DND-41 (cell line): ENCODE data around the gene CASP6.

ENCODE experiments used
- ATAC-seq: fragments of 200-7000 bp; cut with Tn5 transposase; 3 replicates; pipeline ENCODE4 v1.9.1; 2021; ENCODE audit warnings: low read depth; ENCODE audit not compliant: insufficient read depth
- DNase-seq: peaks from one replicate; pipeline ENCODE4 v3.0.0-alpha.2; 2020
- H2AFZ ChIP-seq: 2 replicates; pipeline ENCODE4 v1.6.0; 2012; ENCODE audit warnings: low read depth, low read length
- H3K27ac ChIP-seq: 2 replicates; pipeline ENCODE4 v1.5.1; 2012; ENCODE audit warnings: low read length, inconsistent platforms
- H3K27me3 ChIP-seq: fragments of 200-600 bp; sonication (generic); 2 replicates; pipeline ENCODE4 v1.6.0; 2012; ENCODE audit warnings: low read length, mild to moderate bottlenecking, inconsistent platforms; ENCODE audit not compliant: insufficient read depth, poor library complexity
- H3K36me3 ChIP-seq: 2 replicates; pipeline ENCODE4 v1.5.1; 2012; ENCODE audit warnings: low read length, inconsistent platforms; ENCODE audit not compliant: insufficient read depth
- H3K4me1 ChIP-seq: 2 replicates; pipeline ENCODE4 v1.5.1; 2012; ENCODE audit warnings: mild to moderate bottlenecking, low read length; ENCODE audit not compliant: insufficient read depth
- H3K4me2 ChIP-seq: 2 replicates; pipeline ENCODE4 v1.6.0; 2012; ENCODE audit warnings: mild to moderate bottlenecking, moderate library complexity, low read length, inconsistent platforms; ENCODE audit not compliant: insufficient read depth
- H3K4me3 ChIP-seq, 2 experiments: fragments of 200-600 bp in 1 of 2; shearing (Covaris generic) in 1 of 2; 2 replicates each; pipeline ENCODE4 v1.5.1; 2012 to 2016; ENCODE audit warnings: inconsistent platforms in 2 of 2, low read length in 2 of 2, mild to moderate bottlenecking in 2 of 2, low read depth in 1 of 2, moderate library complexity in 1 of 2
- H3K79me2 ChIP-seq: 2 replicates; pipeline ENCODE4 v1.6.0; 2012; ENCODE audit warnings: low read length, inconsistent platforms; ENCODE audit not compliant: insufficient read depth
- H3K9ac ChIP-seq: 2 replicates; pipeline ENCODE4 v1.6.0; 2012; ENCODE audit warnings: low read depth, mild to moderate bottlenecking, inconsistent platforms, low read length, moderate library complexity
- H3K9me3 ChIP-seq: 2 replicates; pipeline ENCODE4 v1.5.1; 2012; ENCODE audit warnings: low read length, moderate library complexity, mild to moderate bottlenecking, inconsistent platforms; ENCODE audit not compliant: insufficient read depth, severe bottlenecking
- H4K20me1 ChIP-seq: 2 replicates; pipeline ENCODE4 v1.6.0; 2012; ENCODE audit warnings: low read length; ENCODE audit not compliant: insufficient read depth
- CTCF ChIP-seq: IDR thresholded peaks from 2 replicates; pipeline ENCODE4 v1.5.1; 2012; ENCODE audit warnings: borderline replicate concordance, low read length, moderate library complexity, mild to moderate bottlenecking; ENCODE audit not compliant: poor library complexity, severe bottlenecking; ENCODE audit errors: extremely low read depth
- EZH2 ChIP-seq: IDR thresholded peaks from 3 replicates; pipeline ENCODE4 v1.6.1; 2012; ENCODE audit warnings: borderline replicate concordance, low read depth, mild to moderate bottlenecking, moderate library complexity, low read length, inconsistent platforms; ENCODE audit not compliant: severe bottlenecking

Gene CASP6

GRCh38 chr4:109649872-109650271 lies 53.4 kb downstream of the CASP6 start:
- Histone ChIP-seq H3K4me2 (no peak overlapping the region), H3K36me3 (peaks cover 6% of the 10 kb centered on the region; the same call in 1 of the 2 replicates), H3K27ac (no peak overlapping the region), H3K27me3 (no peaks in the 10 kb centered on the region), H3K4me1 (peaks cover 18% of the 10 kb centered on the region), H4K20me1 (no peaks in the 10 kb centered on the region), H3K79me2 (peaks cover 28% of the 10 kb centered on the region), H3K4me3 (no peak overlapping the region), H3K9ac (no peak overlapping the region), H2AFZ (no peak overlapping the region), H3K9me3 (peaks cover 8% of the 10 kb centered on the region)
- DNase-seq (no peak), ATAC-seq (no peak)
- TF ChIP-seq EZH2 = no peak
- no peak for TF ChIP-seq CTCF

GRCh38 chr4:109648997-109649575 lies 54.2 kb downstream of the CASP6 start:
- Histone ChIP-seq H3K27me3 (no peaks in the 10 kb centered on the region), H3K9ac (no peak overlapping the region), H3K4me3 (no peak overlapping the region), H3K9me3 (peaks cover 8% of the 10 kb centered on the region), H3K36me3 (peaks cover 6% of the 10 kb centered on the region; the same call in 1 of the 2 replicates), H3K79me2 (peaks cover 28% of the 10 kb centered on the region), H2AFZ (no peak overlapping the region), H3K27ac (no peak overlapping the region; the same call in 1 of the 2 replicates), H3K4me1 (peaks cover 18% of the 10 kb centered on the region), H3K4me2 (no peak overlapping the region), H4K20me1 (no peaks in the 10 kb centered on the region)
- no peak for ATAC-seq
- TF ChIP-seq CTCF = no peak
- no peak for TF ChIP-seq EZH2
- no peak for DNase-seq

- no peak overlapping the region for H3K4me2 ChIP-seq
- no peaks in the 10 kb centered on the region for H4K20me1 ChIP-seq
- peaks cover 31% of the 10 kb centered on the region for H3K79me2 ChIP-seq
- peaks cover 8% of the 10 kb centered on the region for H3K9me3 ChIP-seq
- H3K9ac ChIP-seq = no peak overlapping the region
- no peaks in the 10 kb centered on the region for H3K27me3 ChIP-seq
- peaks cover 18% of the 10 kb centered on the region for H3K4me1 ChIP-seq
- TF ChIP-seq EZH2 = no peak
- no peak for TF ChIP-seq CTCF
- no peak overlapping the region for H3K4me3 ChIP-seq
- DNase-seq (no peak), ATAC-seq (peak; percentile 84)
- H2AFZ ChIP-seq = no peak overlapping the region
- H3K36me3 ChIP-seq = peaks cover 6% of the 10 kb centered on the region; the same call in 1 of the 2 replicates
- no peak overlapping the region; the same call in 1 of the 2 replicates for H3K27ac ChIP-seq
Measured at GRCh38 chr4:109648266-109648996, 54.8 kb downstream of the CASP6 start.
